Measurements from ENCODE around the gene NAV2.
"Not testable (repeated sequence)": the region's sequence is repeated elsewhere in the genome, so short reads cannot be mapped to it uniquely, and the experiment has no call there.

NAV2 gene

GRCh38 chr11:19960410-19960809 lies 247.8 kb downstream of the NAV2 start:
- DNase-seq = not testable (repeated sequence)

GRCh38 chr11:19961225-19961624 lies 248.6 kb downstream of the NAV2 start:
- DNase-seq = no peak

- DNase-seq = no peak
These were observed 249.6 kb downstream of the NAV2 start for GRCh38 chr11:19962053-19962800.

GRCh38 chr11:19962801-19963175 lies 250.2 kb downstream of the NAV2 start:
- no peak for DNase-seq

GRCh38 chr11:19963697-19964387 lies 251.2 kb downstream of the NAV2 start:
- no peak for DNase-seq

GRCh38 chr11:19966441-19966840 lies 253.8 kb downstream of the NAV2 start:
- no peak for DNase-seq

- DNase-seq = no peak
These were observed 254.3 kb downstream of the NAV2 start for GRCh38 chr11:19966927-19967326.

GRCh38 chr11:19967787-19968186 lies 255.2 kb downstream of the NAV2 start:
- no peak for DNase-seq

- DNase-seq = no peak
These were observed 256.2 kb downstream of the NAV2 start for GRCh38 chr11:19968860-19969259.

- peak; percentile 8 for DNase-seq
These were observed 258.3 kb downstream of the NAV2 start for GRCh38 chr11:19970944-19971343.

GRCh38 chr11:19972091-19972490 lies 259.5 kb downstream of the NAV2 start:
- DNase-seq = no peak

- no peak for DNase-seq
These were observed 260.0 kb downstream of the NAV2 start for GRCh38 chr11:19972651-19973050.

- no peak for DNase-seq
These were observed 260.5 kb downstream of the NAV2 start for GRCh38 chr11:19973136-19973635.

GRCh38 chr11:19974886-19975285 lies 262.2 kb downstream of the NAV2 start:
- no peak for DNase-seq

- no peak for DNase-seq
These were observed 262.9 kb downstream of the NAV2 start for GRCh38 chr11:19975414-19975990.

- DNase-seq = no peak
These were observed 263.8 kb downstream of the NAV2 start for GRCh38 chr11:19976281-19976941.

- no peak for DNase-seq
These were observed 265.3 kb downstream of the NAV2 start for GRCh38 chr11:19977941-19978340.

GRCh38 chr11:19978668-19979518 lies 266.3 kb downstream of the NAV2 start:
- no peak for DNase-seq

GRCh38 chr11:19979519-19979845 lies 266.8 kb downstream of the NAV2 start:
- DNase-seq = no peak

GRCh38 chr11:19980388-19980787 lies 267.8 kb downstream of the NAV2 start:
- no peak for DNase-seq

GRCh38 chr11:19980957-19981669 lies 268.5 kb downstream of the NAV2 start:
- DNase-seq = no peak

Measured in CD4-positive, alpha-beta T cell treated with Interleukin-17A for 1 hour (primary cell).